Measurements from ENCODE around the gene SLIT2. TPM values are rescaled to one million over a fixed set of nuclear protein-coding genes. Genes with fewer than 3 reads are reported as not detected.

The SLIT2 gene
- total RNA-seq, 1 experiment from 2014 or later: 3.8 TPM

- no peaks in the 10 kb centered on the region for H3K9me3 Mint-ChIP-seq (ENCODE audit: low read depth, unreplicated experiment)
- CTCF ChIA-PET: no interaction called here
- H3K27me3 Mint-ChIP-seq (ENCODE audit: unreplicated experiment): no peaks in the 10 kb centered on the region
- H3K36me3 Mint-ChIP-seq (ENCODE audit: insufficient read depth, unreplicated experiment): no peaks in the 10 kb centered on the region
- no peak for TF ChIP-seq CTCF (IDR thresholded peaks at IDR 0.05; ENCODE audit: unreplicated experiment)
- H3K27ac Mint-ChIP-seq (ENCODE audit: unreplicated experiment): no peak overlapping the region
- no peaks in the 10 kb centered on the region for H3K4me1 Mint-ChIP-seq (ENCODE audit: low read depth, unreplicated experiment)
- no peak overlapping the region for H3K4me3 Mint-ChIP-seq (ENCODE audit: low read depth, unreplicated experiment)
- BruUV-seq (replicated peaks): no TSS peak
- intact Hi-C loops (cut with micrococcal nuclease; ENCODE audit: unreplicated experiment): no loop called here
- DNase-seq: no peak
These were observed 14.7 kb downstream of the SLIT2 start for GRCh38 chr4:20266215-20267082.

- no TSS peak for BruUV-seq (replicated peaks)
- H3K27me3 Mint-ChIP-seq (ENCODE audit: unreplicated experiment): no peaks in the 10 kb centered on the region
- no peak overlapping the region for H3K4me3 Mint-ChIP-seq (ENCODE audit: low read depth, unreplicated experiment)
- H3K9me3 Mint-ChIP-seq (ENCODE audit: low read depth, unreplicated experiment): no peaks in the 10 kb centered on the region
- H3K4me1 Mint-ChIP-seq (ENCODE audit: low read depth, unreplicated experiment): no peaks in the 10 kb centered on the region
- CTCF ChIA-PET: interaction anchor here (0.7 kb wide), 1 partner anchor 364 kb away, joined by 3 read pairs; no protein-coding TSS in a partner anchor
- H3K27ac Mint-ChIP-seq (ENCODE audit: unreplicated experiment): no peak overlapping the region
- H3K36me3 Mint-ChIP-seq (ENCODE audit: insufficient read depth, unreplicated experiment): no peaks in the 10 kb centered on the region
- DNase-seq: no peak
- no peak for TF ChIP-seq CTCF (IDR thresholded peaks at IDR 0.05; ENCODE audit: unreplicated experiment)
- intact Hi-C loops (cut with micrococcal nuclease; ENCODE audit: unreplicated experiment): no loop called here
These were observed 16.3 kb downstream of the SLIT2 start for GRCh38 chr4:20268028-20268427.

GRCh38 chr4:20269320-20269719, 17.6 kb downstream of the SLIT2 start:
- H3K4me1 Mint-ChIP-seq (ENCODE audit: low read depth, unreplicated experiment): no peaks in the 10 kb centered on the region
- H3K27me3 Mint-ChIP-seq (ENCODE audit: unreplicated experiment): no peaks in the 10 kb centered on the region
- DNase-seq: no peak
- H3K4me3 Mint-ChIP-seq (ENCODE audit: low read depth, unreplicated experiment): no peak overlapping the region
- no peaks in the 10 kb centered on the region for H3K9me3 Mint-ChIP-seq (ENCODE audit: low read depth, unreplicated experiment)
- no peak for TF ChIP-seq CTCF (IDR thresholded peaks at IDR 0.05; ENCODE audit: unreplicated experiment)
- no peaks in the 10 kb centered on the region for H3K36me3 Mint-ChIP-seq (ENCODE audit: insufficient read depth, unreplicated experiment)
- BruUV-seq (replicated peaks): no TSS peak
- intact Hi-C loops (cut with micrococcal nuclease; ENCODE audit: unreplicated experiment): no loop called here
- CTCF ChIA-PET: no interaction called here
- no peak overlapping the region for H3K27ac Mint-ChIP-seq (ENCODE audit: unreplicated experiment)

- intact Hi-C loops (cut with micrococcal nuclease; ENCODE audit: unreplicated experiment): no loop called here
- Mint-ChIP-seq H3K9me3 (ENCODE audit: low read depth, unreplicated experiment) (no peaks in the 10 kb centered on the region), H3K36me3 (ENCODE audit: insufficient read depth, unreplicated experiment) (no peaks in the 10 kb centered on the region), H3K27ac (ENCODE audit: unreplicated experiment) (no peak overlapping the region), H3K4me3 (ENCODE audit: low read depth, unreplicated experiment) (no peak overlapping the region), H3K4me1 (ENCODE audit: low read depth, unreplicated experiment) (no peaks in the 10 kb centered on the region), H3K27me3 (ENCODE audit: unreplicated experiment) (no peaks in the 10 kb centered on the region)
- no TSS peak for BruUV-seq (replicated peaks)
- CTCF ChIA-PET: no interaction called here
- DNase-seq: no peak
- TF ChIP-seq CTCF (IDR thresholded peaks at IDR 0.05; ENCODE audit: unreplicated experiment): no peak
These were observed 20.2 kb downstream of the SLIT2 start for GRCh38 chr4:20271950-20272349.

Data from Calu3 (cell line).